GF-D8 (cell line): ENCODE measurements around the gene PLEK2.

Experiments
- DNase-seq: peaks from one replicate; lab custom pipeline; 2025; lab: John Stamatoyannopoulos, UW

PLEK2 gene

GRCh38 chr14:67397536-67397935 lies 14.4 kb downstream of the PLEK2 start:
- DNase-seq, result no peak

GRCh38 chr14:67396381-67396970 lies 15.5 kb downstream of the PLEK2 start:
- DNase-seq, result no peak

- DNase-seq, result no peak
These were observed 16.1 kb downstream of the PLEK2 start for GRCh38 chr14:67395876-67396189.

- no peak for DNase-seq
These were observed 16.7 kb downstream of the PLEK2 start for GRCh38 chr14:67395086-67395875.

- no peak for DNase-seq
These were observed 18.3 kb downstream of the PLEK2 start for GRCh38 chr14:67393689-67394088.

GRCh38 chr14:67392800-67393199 lies 19.2 kb downstream of the PLEK2 start:
- no peak for DNase-seq

- no peak for DNase-seq
These were observed 19.8 kb downstream of the PLEK2 start for GRCh38 chr14:67392123-67392522.

- DNase-seq, result peak; percentile 38
These were observed 20.7 kb downstream of the PLEK2 start for GRCh38 chr14:67391268-67391667.

- DNase-seq, result no peak
These were observed 22.0 kb downstream of the PLEK2 start for GRCh38 chr14:67389811-67390534.

- peak; percentile 49 for DNase-seq
These were observed 22.7 kb downstream of the PLEK2 start for GRCh38 chr14:67389275-67389674.

- no peak for DNase-seq
These were observed 24.8 kb downstream of the PLEK2 start for GRCh38 chr14:67387195-67387594.

- no peak for DNase-seq
These were observed 26.3 kb downstream of the PLEK2 start for GRCh38 chr14:67385618-67386017.

GRCh38 chr14:67385120-67385519 lies 26.8 kb downstream of the PLEK2 start:
- no peak for DNase-seq

GRCh38 chr14:67377916-67378315 lies 34.0 kb downstream of the PLEK2 start:
- DNase-seq, result no peak

- DNase-seq, result no peak
These were observed 38.6 kb downstream of the PLEK2 start for GRCh38 chr14:67373347-67373746.

GRCh38 chr14:67372833-67373232 lies 39.1 kb downstream of the PLEK2 start:
- no peak for DNase-seq

- no peak for DNase-seq
These were observed 40.5 kb downstream of the PLEK2 start for GRCh38 chr14:67371247-67372148.

GRCh38 chr14:67370830-67371229 lies 41.1 kb downstream of the PLEK2 start:
- no peak for DNase-seq

GRCh38 chr14:67365476-67365875 lies 46.5 kb downstream of the PLEK2 start:
- DNase-seq, result no peak

- no peak for DNase-seq
These were observed 51.3 kb downstream of the PLEK2 start for GRCh38 chr14:67360470-67361206.

- DNase-seq, result peak; percentile 91
These were observed 52.0 kb downstream of the PLEK2 start, which contains the start of the genes ATP6V1D and EIF2S1 for GRCh38 chr14:67359775-67360469. Gene ATP6V1D, minus strand, starts transcription at chr14:67359804. Its CDS starts 106 bp downstream, at chr14:67359698. Gene EIF2S1, plus strand, starts transcription at chr14:67360328. Its CDS starts 4,440 bp downstream, at chr14:67364768.
